Nephron progenitor cell (in vitro differentiated cells): ENCODE data around the gene PIK3R6.
A peak's percentile ranks its signal among the peaks of the same experiment; 100 is the strongest.

ENCODE experiments used
- DNase-seq: peaks from one replicate; pipeline ENCODE4 v3.0.0; 2021
- H3K27ac Mint-ChIP-seq: 2 replicates; pipeline ENCODE4 v1.8.0; 2021; ENCODE audit warnings: mild to moderate bottlenecking, moderate library complexity, mixed read lengths
- H3K27me3 Mint-ChIP-seq: 2 replicates; pipeline ENCODE4 v1.8.0; 2021; ENCODE audit warnings: mild to moderate bottlenecking, low read depth, mixed read lengths; ENCODE audit not compliant: poor library complexity
- H3K36me3 Mint-ChIP-seq: 2 replicates; pipeline ENCODE4 v1.8.0; 2021; ENCODE audit warnings: low read depth, mixed read lengths
- H3K4me1 Mint-ChIP-seq: 2 replicates; pipeline ENCODE4 v1.8.0; 2021; ENCODE audit warnings: mixed read lengths
- H3K4me3 Mint-ChIP-seq: 2 replicates; pipeline ENCODE4 v1.8.0; 2021; ENCODE audit warnings: mild to moderate bottlenecking, moderate library complexity, mixed read lengths
- H3K9me3 Mint-ChIP-seq: 2 replicates; pipeline ENCODE4 v1.8.0; 2021; ENCODE audit warnings: mild to moderate bottlenecking, moderate library complexity, mixed read lengths
- CTCF ChIP-seq: fragments of 200-600 bp; sonication (generic); IDR thresholded peaks from 2 replicates; pipeline ENCODE4 v1.5.0; 2021; ENCODE audit warnings: antibody characterized with exemption

PIK3R6 gene

GRCh38 chr17:8791248-8791909, 76.1 kb downstream of the PIK3R6 start:
- Mint-ChIP-seq H3K4me3 (no peak overlapping the region), H3K27me3 (peaks cover 16% of the 10 kb centered on the region)

GRCh38 chr17:8789743-8790142, 77.7 kb downstream of the PIK3R6 start:
- H3K4me3 Mint-ChIP-seq, result no peak overlapping the region
- no peak for TF ChIP-seq CTCF
- H3K27me3 Mint-ChIP-seq, result peaks cover 7% of the 10 kb centered on the region
- DNase-seq, result no peak
- H3K9me3 Mint-ChIP-seq, result peaks cover 30% of the 10 kb centered on the region
- peaks cover 10% of the 10 kb centered on the region for H3K4me1 Mint-ChIP-seq
- H3K36me3 Mint-ChIP-seq, result no peaks in the 10 kb centered on the region
- H3K27ac Mint-ChIP-seq, result peak overlapping the region; percentile 15

More at GRCh38 chr17:8791248-8791909, 76.1 kb downstream of the PIK3R6 start:
- no peak overlapping the region for H3K27ac Mint-ChIP-seq
- no peak for TF ChIP-seq CTCF
- DNase-seq, result no peak
- H3K36me3 Mint-ChIP-seq, result no peaks in the 10 kb centered on the region
- peaks cover 10% of the 10 kb centered on the region for H3K4me1 Mint-ChIP-seq
- peaks cover 30% of the 10 kb centered on the region for H3K9me3 Mint-ChIP-seq

- no peaks in the 10 kb centered on the region for H3K36me3 Mint-ChIP-seq
- peaks cover 30% of the 10 kb centered on the region for H3K9me3 Mint-ChIP-seq
- peaks cover 7% of the 10 kb centered on the region for H3K27me3 Mint-ChIP-seq
- H3K4me1 Mint-ChIP-seq, result peaks cover 10% of the 10 kb centered on the region
- no peak for TF ChIP-seq CTCF
- H3K27ac Mint-ChIP-seq, result no peak overlapping the region
- DNase-seq, result no peak
- H3K4me3 Mint-ChIP-seq, result no peak overlapping the region
These were observed 78.5 kb downstream of the PIK3R6 start for GRCh38 chr17:8788998-8789397.

- H3K9me3 Mint-ChIP-seq, result peaks cover 2% of the 10 kb centered on the region
- DNase-seq, result peak; percentile 92
- peak; percentile 87 for TF ChIP-seq CTCF
- no peak overlapping the region for H3K4me3 Mint-ChIP-seq
- H3K4me1 Mint-ChIP-seq, result peaks cover 10% of the 10 kb centered on the region
- H3K36me3 Mint-ChIP-seq, result no peaks in the 10 kb centered on the region
- no peak overlapping the region for H3K27ac Mint-ChIP-seq
- peaks cover 7% of the 10 kb centered on the region for H3K27me3 Mint-ChIP-seq
These were observed 81.7 kb downstream of the PIK3R6 start for GRCh38 chr17:8785547-8786413.

GRCh38 chr17:8782176-8782575, 85.3 kb downstream of the PIK3R6 start:
- TF ChIP-seq CTCF, result no peak
- H3K27me3 Mint-ChIP-seq, result peaks cover 8% of the 10 kb centered on the region
- no peak for DNase-seq
- no peak overlapping the region for H3K27ac Mint-ChIP-seq
- no peaks in the 10 kb centered on the region for H3K9me3 Mint-ChIP-seq
- no peak overlapping the region for H3K4me3 Mint-ChIP-seq
- H3K4me1 Mint-ChIP-seq, result no peaks in the 10 kb centered on the region
- no peaks in the 10 kb centered on the region for H3K36me3 Mint-ChIP-seq
